Measurements from ENCODE around the gene ZDHHC19. TPM values are rescaled to one million over a fixed set of nuclear protein-coding genes. Genes with fewer than 3 reads are reported as not detected.
"Not testable (repeated sequence)": the region's sequence is repeated elsewhere in the genome, so short reads cannot be mapped to it uniquely, and the experiment has no call there.

Gene ZDHHC19
- total RNA-seq, 1 donor: not detected

DNA sequence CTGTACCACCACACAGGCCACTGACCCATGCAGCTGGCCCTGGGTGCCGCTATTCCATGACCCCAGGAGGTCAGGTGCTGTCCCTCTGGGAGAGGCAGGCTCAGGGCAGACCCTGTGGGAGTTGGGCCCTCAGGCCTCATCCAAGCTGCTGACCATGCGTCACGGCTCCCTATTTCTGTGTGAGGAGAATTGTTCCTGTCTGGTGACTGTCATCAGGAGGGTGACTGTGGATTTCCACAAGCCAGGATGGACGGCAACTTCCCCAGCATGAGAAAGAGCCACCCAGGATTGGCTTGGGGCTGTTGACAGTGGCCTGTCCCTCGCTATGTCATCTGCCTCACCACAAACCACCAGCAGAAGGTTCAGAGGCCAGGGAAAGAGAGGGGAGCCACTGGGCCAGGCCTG, 41.4 kb downstream of the ZDHHC19 start:
- Histone ChIP-seq H3K9me3 (ENCODE audit: low read depth, low read length) (no peaks in the 10 kb centered on the region), H3K4me1 (ENCODE audit: insufficient read depth, low read length) (no peaks in the 10 kb centered on the region), H4K20me1 (ENCODE audit: insufficient read depth, low read length) (no peaks in the 10 kb centered on the region), H3K4me3 (ENCODE audit: insufficient read depth, low read length) (no peak overlapping the region), H2AFZ (ENCODE audit: low read length) (no peak overlapping the region), H3K4me2 (ENCODE audit: insufficient read depth, low read length) (no peak overlapping the region), H3K27ac (ENCODE audit: low read depth, low read length) (no peak overlapping the region), H3K79me2 (ENCODE audit: insufficient read depth, low read length) (no peaks in the 10 kb centered on the region), H3K36me3 (ENCODE audit: insufficient read depth, low read length) (no peaks in the 10 kb centered on the region), H3K27me3 (ENCODE audit: insufficient read depth, low read length) (no peaks in the 10 kb centered on the region)
- no peak for DNase-seq (ENCODE audit: insufficient read length, low spot score, missing footprints)
- TF ChIP-seq, protein P1, sequence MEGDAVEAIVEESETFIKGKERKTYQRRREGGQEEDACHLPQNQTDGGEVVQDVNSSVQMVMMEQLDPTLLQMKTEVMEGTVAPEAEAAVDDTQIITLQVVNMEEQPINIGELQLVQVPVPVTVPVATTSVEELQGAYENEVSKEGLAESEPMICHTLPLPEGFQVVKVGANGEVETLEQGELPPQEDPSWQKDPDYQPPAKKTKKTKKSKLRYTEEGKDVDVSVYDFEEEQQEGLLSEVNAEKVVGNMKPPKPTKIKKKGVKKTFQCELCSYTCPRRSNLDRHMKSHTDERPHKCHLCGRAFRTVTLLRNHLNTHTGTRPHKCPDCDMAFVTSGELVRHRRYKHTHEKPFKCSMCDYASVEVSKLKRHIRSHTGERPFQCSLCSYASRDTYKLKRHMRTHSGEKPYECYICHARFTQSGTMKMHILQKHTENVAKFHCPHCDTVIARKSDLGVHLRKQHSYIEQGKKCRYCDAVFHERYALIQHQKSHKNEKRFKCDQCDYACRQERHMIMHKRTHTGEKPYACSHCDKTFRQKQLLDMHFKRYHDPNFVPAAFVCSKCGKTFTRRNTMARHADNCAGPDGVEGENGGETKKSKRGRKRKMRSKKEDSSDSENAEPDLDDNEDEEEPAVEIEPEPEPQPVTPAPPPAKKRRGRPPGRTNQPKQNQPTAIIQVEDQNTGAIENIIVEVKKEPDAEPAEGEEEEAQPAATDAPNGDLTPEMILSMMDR (IDR thresholded peaks at IDR 0.05; ENCODE audit: extremely low read depth, low read depth, low read length): no peak

DNA sequence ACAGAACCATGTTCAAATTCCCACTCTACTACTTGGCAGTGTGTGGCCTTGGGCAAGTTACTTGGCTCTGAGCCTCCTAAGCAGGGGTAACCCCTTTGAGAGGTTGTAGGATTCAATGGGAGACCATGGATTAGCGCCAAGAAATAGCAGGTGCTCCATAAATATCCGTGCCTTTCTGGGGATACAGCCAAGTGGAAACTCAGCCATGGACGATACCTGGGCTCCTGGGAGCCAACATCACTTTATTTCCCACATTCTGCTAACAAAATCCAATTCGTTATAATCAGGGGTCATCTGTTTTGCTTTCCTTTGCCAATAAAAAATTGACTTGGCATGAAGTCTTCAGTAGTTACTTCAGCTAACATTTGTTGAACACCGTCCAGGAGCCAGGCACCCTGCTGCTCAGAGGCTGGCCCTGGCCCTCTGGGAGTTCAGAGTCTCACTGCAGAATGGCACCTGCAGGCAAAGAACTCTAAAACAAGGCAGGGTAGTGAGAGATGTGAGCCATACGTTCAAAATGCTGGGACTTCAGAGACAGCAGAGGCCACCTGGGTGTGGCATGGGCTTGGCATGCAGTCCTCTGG, 42.3 kb downstream of the ZDHHC19 start:
- DNase-seq (ENCODE audit: insufficient read length, low spot score, missing footprints): peak; percentile 47
- no peak overlapping the region for H3K4me3 ChIP-seq (ENCODE audit: insufficient read depth, low read length)
- H3K36me3 ChIP-seq (ENCODE audit: insufficient read depth, low read length): no peaks in the 10 kb centered on the region
- no peak overlapping the region for H3K27ac ChIP-seq (ENCODE audit: low read depth, low read length)
- H4K20me1 ChIP-seq (ENCODE audit: insufficient read depth, low read length): no peaks in the 10 kb centered on the region
- TF ChIP-seq, protein P1 (IDR thresholded peaks at IDR 0.05; ENCODE audit: extremely low read depth, low read depth, low read length): no peak
- H3K4me1 ChIP-seq (ENCODE audit: insufficient read depth, low read length): no peaks in the 10 kb centered on the region
- H3K9me3 ChIP-seq (ENCODE audit: low read depth, low read length): no peaks in the 10 kb centered on the region
- no peak overlapping the region for H2AFZ ChIP-seq (ENCODE audit: low read length)
- no peaks in the 10 kb centered on the region for H3K79me2 ChIP-seq (ENCODE audit: insufficient read depth, low read length)
- H3K4me2 ChIP-seq (ENCODE audit: insufficient read depth, low read length): no peak overlapping the region
- no peaks in the 10 kb centered on the region for H3K27me3 ChIP-seq (ENCODE audit: insufficient read depth, low read length)

DNA sequence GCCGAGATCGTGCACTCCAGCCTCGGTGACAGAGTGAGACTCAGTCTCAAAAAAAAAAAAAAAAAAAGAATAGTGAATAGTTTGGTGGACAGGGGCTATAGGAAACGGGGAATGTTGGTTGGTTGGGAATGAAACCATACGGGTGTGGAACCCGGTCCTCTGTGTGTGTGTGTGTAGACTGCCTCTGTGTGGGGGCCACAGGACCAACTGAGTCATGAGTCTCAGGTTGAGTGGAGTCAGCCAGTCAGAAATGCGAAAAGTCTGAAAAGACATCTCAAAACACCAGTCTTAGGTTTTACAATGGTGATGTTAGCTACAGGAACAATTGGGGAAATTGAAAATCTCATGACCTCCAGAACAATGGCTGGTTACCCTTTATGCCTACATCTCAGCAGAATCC, 44.5 kb downstream of the ZDHHC19 start:
- peak; percentile 34 for DNase-seq (ENCODE audit: insufficient read length, low spot score, missing footprints)
- TF ChIP-seq, protein P1 (IDR thresholded peaks at IDR 0.05; ENCODE audit: extremely low read depth, low read depth, low read length): no peak
- Histone ChIP-seq H3K27me3 (ENCODE audit: insufficient read depth, low read length) (no peaks in the 10 kb centered on the region), H3K4me3 (ENCODE audit: insufficient read depth, low read length) (no peak overlapping the region), H3K4me1 (ENCODE audit: insufficient read depth, low read length) (no peaks in the 10 kb centered on the region), H3K79me2 (ENCODE audit: insufficient read depth, low read length) (no peaks in the 10 kb centered on the region), H3K9me3 (ENCODE audit: low read depth, low read length) (no peaks in the 10 kb centered on the region), H3K36me3 (ENCODE audit: insufficient read depth, low read length) (no peaks in the 10 kb centered on the region), H2AFZ (ENCODE audit: low read length) (no peak overlapping the region), H4K20me1 (ENCODE audit: insufficient read depth, low read length) (no peaks in the 10 kb centered on the region), H3K27ac (ENCODE audit: low read depth, low read length) (no peak overlapping the region), H3K4me2 (ENCODE audit: insufficient read depth, low read length) (no peak overlapping the region)

DNA sequence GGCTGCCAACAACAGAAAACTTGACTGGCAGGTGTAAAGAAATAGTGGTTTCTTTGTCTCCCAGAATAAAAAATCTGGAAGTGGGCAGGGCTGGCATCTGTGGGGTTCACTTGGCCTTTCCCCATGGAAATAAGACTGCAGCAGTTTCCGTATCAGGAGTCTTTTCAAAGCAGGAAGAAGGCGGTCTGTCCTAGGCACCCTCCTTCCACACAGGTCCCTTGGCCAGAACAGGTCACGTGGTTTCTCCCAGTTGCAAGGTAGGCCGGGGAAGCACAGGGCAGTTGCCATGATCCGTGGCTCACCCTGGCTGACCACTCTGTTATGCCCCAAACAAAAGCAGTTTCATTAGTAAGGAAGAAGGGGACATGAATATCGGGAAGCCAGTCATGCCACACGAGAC, 45.4 kb downstream of the ZDHHC19 start:
- DNase-seq (ENCODE audit: insufficient read length, low spot score, missing footprints): peak; percentile 23
- Histone ChIP-seq H3K79me2 (ENCODE audit: insufficient read depth, low read length) (no peaks in the 10 kb centered on the region), H3K9me3 (ENCODE audit: low read depth, low read length) (no peaks in the 10 kb centered on the region), H3K4me1 (ENCODE audit: insufficient read depth, low read length) (no peaks in the 10 kb centered on the region), H3K4me3 (ENCODE audit: insufficient read depth, low read length) (no peak overlapping the region), H3K36me3 (ENCODE audit: insufficient read depth, low read length) (no peaks in the 10 kb centered on the region), H3K27ac (ENCODE audit: low read depth, low read length) (no peak overlapping the region), H2AFZ (ENCODE audit: low read length) (no peak overlapping the region), H4K20me1 (ENCODE audit: insufficient read depth, low read length) (no peaks in the 10 kb centered on the region), H3K27me3 (ENCODE audit: insufficient read depth, low read length) (no peaks in the 10 kb centered on the region), H3K4me2 (ENCODE audit: insufficient read depth, low read length) (no peak overlapping the region)
- TF ChIP-seq, protein P1 (IDR thresholded peaks at IDR 0.05; ENCODE audit: extremely low read depth, low read depth, low read length): no peak

DNA sequence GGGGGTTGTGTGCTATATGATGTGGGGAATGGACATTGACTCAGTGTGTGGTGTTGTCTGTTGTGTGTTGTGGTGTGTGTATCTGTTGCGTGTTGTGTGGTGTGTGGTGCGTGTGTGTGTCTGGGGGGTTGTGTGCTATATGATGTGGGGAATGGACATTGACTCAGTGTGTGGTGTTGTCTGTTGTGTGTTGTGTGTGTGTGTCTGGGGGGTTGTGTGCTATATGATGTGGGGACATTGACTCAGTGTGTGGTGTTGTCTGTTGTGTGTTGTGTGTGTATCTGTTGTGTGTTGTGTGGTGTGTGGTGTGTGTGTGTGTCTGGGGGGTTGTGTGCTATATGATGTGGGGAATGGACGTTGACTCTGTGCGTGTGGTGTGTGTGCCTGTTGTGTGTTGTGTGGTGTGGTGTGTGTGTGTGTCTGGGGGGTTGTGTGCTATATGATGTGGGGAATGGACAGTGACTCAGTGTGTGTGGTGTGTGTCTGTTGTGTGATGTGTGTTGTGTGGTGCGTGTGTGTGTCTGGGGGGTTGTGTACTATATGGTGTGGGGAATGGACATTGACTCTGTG, 46.1 kb downstream of the ZDHHC19 start:
- H3K27ac ChIP-seq (ENCODE audit: low read depth, low read length); H4K20me1 ChIP-seq (ENCODE audit: insufficient read depth, low read length); H3K4me3 ChIP-seq (ENCODE audit: insufficient read depth, low read length); H3K4me2 ChIP-seq (ENCODE audit: insufficient read depth, low read length); DNase-seq (ENCODE audit: insufficient read length, low spot score, missing footprints); H3K4me1 ChIP-seq (ENCODE audit: insufficient read depth, low read length); H3K36me3 ChIP-seq (ENCODE audit: insufficient read depth, low read length); H2AFZ ChIP-seq (ENCODE audit: low read length); H3K27me3 ChIP-seq (ENCODE audit: insufficient read depth, low read length); H3K9me3 ChIP-seq (ENCODE audit: low read depth, low read length); H3K79me2 ChIP-seq (ENCODE audit: insufficient read depth, low read length): not testable (repeated sequence)
